Colon (tissue), 2 donors: ENCODE results near the gene FBL.
A peak's percentile ranks its signal among the peaks of the same experiment; 100 is the strongest.
"Not testable (repeated sequence)": the region's sequence is repeated elsewhere in the genome, so short reads cannot be mapped to it uniquely, and the experiment has no call there.

ENCODE experiments used
- FAIRE-seq: peaks from 2 replicates; lab custom pipeline; 2012; peaks lifted over from hg19 to GRCh38; lab: Jason Lieb, UNC
- donor health status: control.
- donor health status: control.

FBL gene

DNA sequence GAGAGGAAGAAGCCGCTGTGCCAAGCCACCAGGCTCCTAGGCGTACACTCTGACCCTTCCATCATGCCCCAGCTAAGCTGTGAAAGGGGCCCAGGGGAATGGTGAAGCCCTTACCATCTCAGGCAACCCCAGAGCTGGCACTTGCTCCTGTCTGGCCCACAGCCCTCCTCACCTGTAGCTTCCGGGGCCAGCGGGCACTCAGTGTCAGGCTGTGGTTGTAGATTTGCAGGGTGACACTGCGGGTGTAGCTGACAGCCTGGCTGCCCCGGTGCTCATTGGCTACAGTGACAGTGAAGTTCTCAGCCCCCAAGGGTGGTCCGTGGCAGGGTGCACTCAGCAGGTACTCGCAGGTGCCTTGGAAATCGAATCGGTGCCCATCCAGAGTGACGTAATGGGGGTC lies 30.3 kb upstream of the FBL start:
- FAIRE-seq = not testable (repeated sequence)

- FAIRE-seq = not testable (repeated sequence)
Observed at GRCh38 chr19:39875401-39875864, 29.3 kb upstream of the FBL start.

- FAIRE-seq = no peak
Observed at GRCh38 chr19:39874404-39874803, 28.2 kb upstream of the FBL start.

DNA sequence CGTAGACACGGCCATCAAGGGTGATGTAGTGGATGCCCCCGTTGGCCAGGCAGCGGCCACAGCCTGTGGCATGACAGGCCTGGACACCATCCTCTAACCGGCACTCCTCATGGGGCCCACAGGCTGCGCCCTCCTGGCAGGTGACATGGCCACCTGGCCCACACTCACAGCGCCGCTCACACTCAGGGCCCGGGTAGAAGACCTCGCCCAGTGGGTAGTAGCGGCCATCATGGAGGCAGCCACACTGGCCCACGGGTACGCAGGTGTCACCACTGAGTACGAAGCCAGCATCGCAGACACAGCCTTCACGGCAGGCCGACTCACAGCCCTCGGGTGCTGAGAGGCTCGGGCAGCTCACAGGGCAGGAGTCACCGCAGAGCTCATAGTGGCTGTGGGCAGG lies 27.2 kb upstream of the FBL start:
- FAIRE-seq = no peak

GRCh38 chr19:39871886-39872866 lies 26.0 kb upstream of the FBL start:
- FAIRE-seq = no peak

GRCh38 chr19:39871362-39871761 lies 25.2 kb upstream of the FBL start:
- no peak for FAIRE-seq

GRCh38 chr19:39870171-39870971 lies 24.2 kb upstream of the FBL start:
- no peak for FAIRE-seq

DNA sequence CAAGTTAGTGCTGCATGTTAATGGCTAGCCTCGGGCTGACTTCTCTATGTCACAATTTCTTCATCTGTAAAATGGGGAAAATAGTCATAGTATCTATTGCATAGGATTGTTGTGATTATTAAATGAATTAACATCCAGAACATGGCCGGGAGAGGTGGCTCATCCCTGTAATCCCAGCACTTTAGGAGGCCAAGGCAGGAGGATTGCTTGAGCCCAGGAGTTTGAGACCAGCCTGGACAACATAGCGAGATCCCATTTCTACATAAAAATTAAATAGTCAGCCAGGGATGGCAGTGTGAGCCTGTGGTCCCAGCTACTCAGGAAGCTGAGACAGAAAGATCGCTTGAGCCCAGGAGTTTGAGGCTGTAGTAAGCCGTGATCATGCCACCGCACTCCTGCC lies 21.8 kb upstream of the FBL start:
- FAIRE-seq = no peak

- no peak for FAIRE-seq
Observed at GRCh38 chr19:39867133-39867532, 21.0 kb upstream of the FBL start.

DNA sequence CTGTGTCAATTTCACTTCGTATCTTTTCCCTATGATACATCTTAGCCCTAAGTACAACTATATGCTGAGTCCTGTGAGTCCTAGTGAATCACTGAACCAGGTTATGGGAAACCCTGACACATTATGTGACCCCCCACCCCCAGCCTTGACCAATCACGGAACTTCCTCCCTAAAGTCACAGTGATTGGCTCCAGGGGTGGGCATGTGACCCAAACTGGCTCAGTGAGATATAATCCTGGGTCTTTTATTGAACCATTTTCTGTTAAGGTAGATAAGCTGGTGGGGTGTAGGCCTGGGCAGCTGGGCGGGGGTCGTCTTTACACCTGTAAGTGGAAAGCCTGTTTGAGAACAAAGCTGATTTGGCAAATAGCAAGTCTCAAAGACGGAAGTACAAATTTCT lies 19.8 kb upstream of the FBL start:
- no peak for FAIRE-seq

- no peak for FAIRE-seq
Observed at GRCh38 chr19:39865186-39865585, 19.0 kb upstream of the FBL start.

- FAIRE-seq = no peak
Observed at GRCh38 chr19:39864118-39864517, 17.9 kb upstream of the FBL start.

DNA sequence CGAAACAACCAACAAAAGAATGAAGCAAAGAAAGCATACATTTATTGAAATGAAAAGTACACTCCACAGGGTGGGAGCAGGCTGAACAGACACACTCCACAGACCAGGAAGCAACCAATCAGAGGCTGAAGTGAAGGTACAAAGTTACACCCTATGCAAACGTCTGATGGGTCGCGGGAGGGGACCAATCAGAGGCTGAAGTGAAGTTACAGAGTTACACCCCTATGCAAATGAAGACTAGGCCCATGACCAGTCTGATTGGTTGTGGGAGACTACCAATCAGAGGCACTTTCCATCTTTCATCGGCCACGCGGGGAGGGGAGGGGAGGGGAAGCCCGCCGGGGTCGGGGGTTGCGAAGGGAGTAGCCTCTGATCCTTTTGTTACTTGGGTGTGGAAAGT lies 12.4 kb upstream of the FBL start:
- FAIRE-seq = no peak

GRCh38 chr19:39852882-39853281 lies 6.7 kb upstream of the FBL start:
- no peak for FAIRE-seq

DNA sequence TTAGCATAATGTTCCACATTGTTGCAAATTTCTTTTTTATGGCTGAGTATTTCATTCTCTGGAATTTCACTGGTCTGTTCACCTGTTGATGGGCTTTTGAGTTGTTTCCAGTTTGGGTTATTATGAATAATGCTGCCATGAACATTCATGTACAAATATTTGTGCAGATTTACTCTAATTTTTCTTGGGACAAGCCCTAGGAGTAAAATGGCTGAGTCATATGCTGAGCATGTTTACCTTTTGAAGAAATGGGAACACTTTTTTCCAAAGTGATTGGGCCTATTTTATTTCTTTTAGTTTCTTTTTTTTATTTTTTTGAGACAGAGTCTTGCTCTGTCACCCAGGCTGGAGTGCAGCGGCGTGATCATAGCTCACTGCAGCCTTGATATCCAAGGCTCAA lies 4.7 kb upstream of the FBL start:
- FAIRE-seq = no peak

DNA sequence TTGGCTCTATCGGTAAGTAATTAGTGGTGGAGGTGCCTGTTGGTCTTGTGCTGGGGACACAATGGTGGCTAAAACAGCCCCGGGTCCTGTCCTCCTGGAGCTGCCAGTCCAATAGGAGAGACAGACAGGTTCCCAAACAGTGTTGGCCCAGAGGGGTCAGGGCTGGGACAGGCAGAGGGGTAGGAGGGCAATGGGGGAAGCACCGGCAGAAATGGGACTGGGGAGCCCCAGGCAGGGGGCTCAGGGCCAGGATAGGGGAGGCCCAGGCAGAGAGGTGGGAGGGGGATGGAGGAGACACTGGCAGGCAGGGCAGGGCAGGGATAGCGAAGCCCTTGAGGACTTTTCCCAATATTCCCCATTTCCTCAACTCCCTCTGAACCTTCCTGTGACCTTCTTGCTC lies 2.2 kb upstream of the FBL start:
- FAIRE-seq = no peak

DNA sequence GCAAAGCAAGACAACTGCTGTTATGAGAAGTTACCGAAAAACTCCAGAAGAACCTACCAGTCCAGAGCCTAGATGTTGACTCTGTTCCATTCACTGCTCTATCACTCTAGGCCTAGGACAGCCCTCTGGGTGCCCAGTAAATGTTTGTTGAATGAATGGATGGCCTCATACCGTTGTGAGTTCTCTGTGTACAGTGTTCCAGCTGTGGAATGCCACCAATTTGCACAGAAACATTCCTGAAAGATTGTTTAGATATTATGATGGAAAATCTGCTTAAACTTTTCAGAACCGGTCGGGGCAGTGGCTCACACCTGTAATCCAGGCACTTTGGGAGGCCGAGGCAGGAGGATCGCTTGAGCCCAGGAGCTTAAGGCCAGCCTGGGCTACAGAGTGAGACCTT lies 1.3 kb upstream of the FBL start:
- FAIRE-seq = no peak

- no peak for FAIRE-seq
Observed at GRCh38 chr19:39846678-39847486, 703 bp upstream of the FBL start.

GRCh38 chr19:39845584-39845932 lies 621 bp downstream of the FBL start:
- FAIRE-seq = no peak

- FAIRE-seq = no peak
Observed at GRCh38 chr19:39845172-39845571, 1.0 kb downstream of the FBL start.

- FAIRE-seq = peak; percentile 71
Observed at GRCh38 chr19:39843919-39844793, 2.0 kb downstream of the FBL start.
